ENCODE measurements around the gene FAM180A.

DNA sequence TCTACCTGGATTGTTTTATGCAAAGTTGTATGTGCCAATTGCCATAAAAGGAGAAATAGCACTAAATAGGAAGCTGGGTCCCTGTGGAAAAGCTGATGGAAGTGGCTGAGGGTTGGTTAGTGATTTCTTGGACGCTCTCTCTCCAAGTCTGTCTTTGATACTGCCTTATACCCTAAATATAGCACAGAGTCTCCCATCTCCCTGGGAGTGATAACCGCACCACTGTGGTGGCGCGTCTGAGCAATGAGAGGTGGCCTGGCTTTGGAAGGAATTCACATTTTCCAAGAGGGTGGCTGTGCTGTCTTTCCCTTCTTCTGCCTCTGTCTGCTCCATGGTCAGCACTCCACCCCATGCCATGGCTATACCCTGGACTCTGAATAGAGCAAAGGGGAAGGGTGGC lies 55.1 kb downstream of the FAM180A start:
- no peak for TF ChIP-seq CTCF (conservative IDR thresholded peaks at IDR 0.05; ENCODE audit: low read depth, low read length)
- TF ChIP-seq EZH2 (IDR thresholded peaks at IDR 0.05; ENCODE audit: low read length, unreplicated experiment) = no peak
- TF ChIP-seq EZH2phosphoT487 (IDR thresholded peaks at IDR 0.05; ENCODE audit: borderline replicate concordance, low read length) = no peak

Data from PC-3 (cell line).